SH-SY5Y (cell line): ENCODE results near the gene MITF.

Experiments used
- GATA2 ChIP-seq: IDR thresholded peaks from 2 replicates; pipeline ENCODE4 v1.6.1; 2011; ENCODE audit warnings: mild to moderate bottlenecking, low read depth, low read length
- GATA3 ChIP-seq: IDR thresholded peaks from 2 replicates; pipeline ENCODE4 v1.6.1; 2011; ENCODE audit warnings: low read depth, mild to moderate bottlenecking, low read length, moderate library complexity

The MITF gene

DNA sequence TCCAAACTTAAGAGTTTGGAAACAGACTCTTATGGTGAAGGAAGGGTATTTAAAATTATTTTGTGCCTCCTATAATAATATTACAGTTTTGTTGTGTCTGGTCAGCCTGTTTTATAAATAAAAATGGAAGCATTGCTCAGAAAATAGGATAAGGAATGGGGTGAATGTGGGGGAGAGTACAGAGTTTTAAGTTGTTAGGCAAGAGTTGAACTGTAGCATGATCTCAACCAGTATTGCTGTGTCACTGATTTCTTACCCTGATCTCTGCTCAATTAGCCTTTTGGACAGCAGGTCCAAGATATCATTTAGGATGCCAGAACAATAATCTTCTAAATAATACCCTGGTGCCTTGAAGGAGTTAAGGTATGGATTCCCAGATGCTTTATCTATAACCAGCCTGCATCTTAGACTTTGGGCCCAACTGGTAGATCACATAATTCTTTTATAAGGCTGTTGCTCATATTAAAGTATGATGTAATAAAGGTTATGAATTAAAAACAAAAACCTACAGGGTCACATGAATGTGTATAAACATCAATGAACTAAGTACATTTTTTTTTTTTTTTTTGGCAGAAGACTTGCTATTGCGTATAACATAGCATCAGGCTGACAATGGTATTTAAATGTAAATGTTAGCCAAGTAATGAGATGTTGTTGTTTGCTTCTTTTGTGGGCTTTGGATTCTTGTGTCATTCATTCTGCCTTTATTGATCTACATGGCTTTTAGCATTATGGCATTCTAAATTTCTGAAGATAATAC, 70.0 kb downstream of the MITF start:
- TF ChIP-seq GATA3 (no peak), GATA2 (no peak)

GRCh38 chr3:69811452-69812401, 72.5 kb downstream of the MITF start:
- TF ChIP-seq GATA3 (no peak), GATA2 (no peak)

DNA sequence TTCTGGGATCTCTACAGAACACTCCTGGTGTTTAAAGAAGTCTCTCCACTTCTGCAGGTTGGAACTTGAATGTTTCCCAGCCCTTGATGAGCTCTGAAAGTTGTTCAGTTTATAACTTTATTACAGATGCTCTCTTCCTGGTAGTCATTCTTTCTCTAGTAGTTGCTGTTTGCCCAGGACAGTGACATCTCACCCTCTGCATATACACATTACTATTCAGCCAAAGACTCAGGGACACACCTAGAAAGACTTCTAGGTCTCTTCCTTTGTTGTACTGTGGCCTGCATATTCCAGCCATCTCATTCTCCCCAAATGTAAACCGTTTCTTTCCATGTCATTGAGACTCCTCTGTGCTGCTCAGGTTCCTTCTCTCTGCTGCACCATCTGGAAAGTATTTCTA, 76.7 kb downstream of the MITF start:
- TF ChIP-seq GATA3 = no peak

- TF ChIP-seq GATA2 (no peak), GATA3 (no peak)
These were observed 78.7 kb downstream of the MITF start for GRCh38 chr3:69817988-69818387.

- TF ChIP-seq GATA3 (no peak), GATA2 (no peak)
These were observed 80.0 kb downstream of the MITF start for GRCh38 chr3:69819282-69819681.

- TF ChIP-seq GATA3 (no peak), GATA2 (no peak)
These were observed 81.9 kb downstream of the MITF start for GRCh38 chr3:69821133-69821532.

DNA sequence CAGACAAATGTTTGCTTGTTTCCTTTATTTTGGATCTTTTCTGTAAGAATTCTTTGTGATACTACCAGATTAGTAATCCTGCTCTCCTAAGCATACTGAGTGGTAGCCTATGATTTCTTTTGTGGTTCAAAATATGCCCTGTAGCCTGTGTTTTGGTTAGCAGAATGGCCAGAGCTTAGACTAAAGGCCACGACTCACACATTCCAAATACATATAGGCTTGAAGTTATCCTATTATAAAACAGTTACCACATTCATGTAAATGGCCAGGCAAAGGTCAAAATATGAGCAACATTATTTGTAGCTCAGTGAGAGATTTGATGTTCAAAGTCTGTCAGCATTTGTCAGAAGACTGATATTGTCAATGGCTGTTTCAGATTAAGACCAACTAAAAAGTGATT, 84.5 kb downstream of the MITF start:
- no peak for TF ChIP-seq GATA3
- TF ChIP-seq GATA2 = no peak

DNA sequence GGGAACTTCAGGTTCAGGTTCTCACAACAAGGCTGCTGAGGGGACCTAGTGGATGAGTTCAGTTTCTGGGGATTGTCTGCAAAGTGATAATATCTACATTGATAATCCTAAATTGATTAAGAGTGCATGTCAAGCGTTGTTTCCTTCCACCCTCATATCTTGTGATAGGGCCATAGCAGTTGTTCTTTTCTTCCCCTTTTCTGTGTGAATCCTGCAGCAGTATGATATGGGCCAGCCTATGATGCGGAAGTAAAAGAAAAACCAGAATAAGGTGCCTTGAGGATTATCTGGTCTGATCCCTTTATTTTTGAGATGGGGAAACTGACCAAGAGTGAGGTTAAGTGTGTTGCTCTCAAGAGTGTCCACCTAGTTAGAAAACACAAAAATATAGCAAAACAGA, 86.2 kb downstream of the MITF start:
- no peak for TF ChIP-seq GATA3
- TF ChIP-seq GATA2 = no peak

GRCh38 chr3:69827127-69827526, 87.9 kb downstream of the MITF start:
- TF ChIP-seq GATA3 = no peak
- no peak for TF ChIP-seq GATA2

GRCh38 chr3:69828817-69829216, 89.6 kb downstream of the MITF start:
- no peak for TF ChIP-seq GATA2
- TF ChIP-seq GATA3 = no peak

DNA sequence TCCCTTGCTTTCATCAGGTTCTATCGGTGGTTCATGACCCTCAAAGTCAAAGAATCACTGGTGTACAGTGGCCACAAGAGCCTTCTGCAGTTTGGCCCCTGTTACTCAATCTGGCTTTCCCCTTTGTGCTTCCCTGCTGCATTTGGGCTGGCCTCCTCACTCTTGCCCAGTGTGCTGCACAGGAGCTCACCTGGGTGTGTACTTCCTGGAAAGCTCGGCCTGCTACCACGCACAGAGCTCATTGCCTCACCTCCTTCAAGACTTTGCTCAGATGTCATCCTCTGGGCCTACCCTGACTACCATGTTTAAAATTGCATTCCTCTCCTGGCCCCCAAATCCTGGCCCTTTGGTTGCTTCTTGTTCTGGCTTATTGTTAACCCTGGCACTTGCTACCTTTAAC, 90.9 kb downstream of the MITF start:
- TF ChIP-seq GATA2 = no peak

- no peak for TF ChIP-seq GATA3
- TF ChIP-seq GATA2 = no peak
These were observed 92.5 kb downstream of the MITF start for GRCh38 chr3:69831737-69832136.

DNA sequence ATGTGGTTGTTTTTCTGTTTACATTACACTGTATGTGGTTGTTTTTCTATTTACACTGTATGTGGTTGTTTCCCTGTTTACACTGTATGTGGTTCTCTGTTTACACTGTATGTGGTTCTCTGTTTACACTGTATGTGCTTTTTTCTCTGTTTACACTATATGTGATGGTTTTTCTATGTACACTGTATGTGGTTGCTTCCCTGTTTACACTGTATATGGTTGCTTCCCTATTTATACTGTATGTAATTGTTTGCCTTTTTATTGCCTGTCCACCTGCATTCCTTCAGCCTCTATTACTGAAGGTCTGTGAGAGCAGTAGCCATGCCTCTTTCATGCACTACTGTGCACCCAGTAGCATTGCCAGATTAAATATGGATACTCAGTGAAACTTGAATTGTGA, 94.3 kb downstream of the MITF start:
- TF ChIP-seq GATA2 (no peak), GATA3 (no peak)

GRCh38 chr3:69838217-69838616, 99.0 kb downstream of the MITF start:
- TF ChIP-seq GATA3 (no peak), GATA2 (no peak)
